B cell (primary cell): ENCODE data around the gene SETBP1. TPM values are rescaled to one million over a fixed set of nuclear protein-coding genes. Genes with fewer than 3 reads are reported as not detected.
"Not testable (repeated sequence)": the region's sequence is repeated elsewhere in the genome, so short reads cannot be mapped to it uniquely, and the experiment has no call there.

Experiments used
- ATAC-seq: fragments of 200-7000 bp; cut with Tn5 transposase; one replicate; pipeline ENCODE4 v1.10.0; 2021; ENCODE audit warnings: low read depth, mild to moderate bottlenecking, moderate number of reproducible peaks, moderate library complexity
- CTCF ChIA-PET: fragments of 350-600 bp; sonication (Branson Sonifier 250); formaldehyde crosslinking; loops from one replicate; lab custom pipeline; 2021; ENCODE audit warnings: antibody characterized with exemption, inconsistent platforms; lab: Charles Lee
- POLR2A ChIA-PET: fragments of 350-600 bp; sonication (Branson Sonifier 250); formaldehyde crosslinking; loops from one replicate; lab custom pipeline; 2021; ENCODE audit warnings: antibody characterized with exemption; lab: Charles Lee
- DNase-seq: peaks from one replicate; pipeline ENCODE4 v3.0.0; 2013
- H2AFZ ChIP-seq: 2 replicates; pipeline ENCODE4 v1.6.1; 2012; ENCODE audit warnings: mild to moderate bottlenecking, low read depth, low read length; ENCODE audit not compliant: insufficient read depth, poor library complexity, severe bottlenecking
- H3K27ac ChIP-seq, 2 donors: 1 replicate in 1 of 2; 2 replicates in 1 of 2; pipeline ENCODE4 v1.5.1; 2012 to 2013; ENCODE audit warnings: low read length in 2 of 2, mild to moderate bottlenecking in 2 of 2, moderate library complexity in 1 of 2
- H3K27me3 ChIP-seq, 4 experiments: fragments of 200-600 bp in 1 of 4; sonication (generic) in 1 of 4; replicated peaks in 1 of 4; 1 replicate in 2 of 4; 2 replicates in 2 of 4; pipeline versions ENCODE4 v1.6.1 to v1.7.0; 2013 to 2016; ENCODE audit warnings: low read length in 3 of 4, mild to moderate bottlenecking in 2 of 4, mixed read lengths in 1 of 4, moderate library complexity in 1 of 4; ENCODE audit not compliant: insufficient read depth in 4 of 4, control insufficient read depth in 3 of 4; ENCODE audit errors: control extremely low read depth in 1 of 4
- H3K36me3 ChIP-seq, 2 experiments: replicated peaks in 1 of 2; 1 replicate in 1 of 2; 2 replicates in 1 of 2; pipeline versions ENCODE4 v1.6.1 to v1.7.1; 2013; ENCODE audit warnings: low read length in 1 of 2; ENCODE audit not compliant: insufficient read depth in 2 of 2, control insufficient read depth in 1 of 2; ENCODE audit errors: control extremely low read depth in 1 of 2, extremely low read depth in 1 of 2
- H3K4me1 ChIP-seq, 2 donors: fragments of 200-600 bp in 1 of 2; sonication (generic) in 1 of 2; 1 replicate in 1 of 2; 2 replicates in 1 of 2; pipeline versions ENCODE4 v1.5.1 to v1.6.1; 2013 to 2017; ENCODE audit warnings: low read length in 2 of 2; ENCODE audit not compliant: control insufficient read depth in 2 of 2, insufficient read depth in 2 of 2
- H3K4me2 ChIP-seq: replicated peaks from 2 replicates; pipeline ENCODE3; 2012; ENCODE audit warnings: mild to moderate bottlenecking, low read depth, low read length; ENCODE audit not compliant: poor library complexity, severe bottlenecking
- H3K4me3 ChIP-seq, 5 experiments: fragments of 200-600 bp in 1 of 5; sonication (generic) in 1 of 5; 1 replicate in 3 of 5; 2 replicates in 2 of 5; pipeline versions ENCODE4 v1.5.1 to v1.7.0; 2011 to 2016; ENCODE audit warnings: low read length in 4 of 5, mild to moderate bottlenecking in 4 of 5, low read depth in 2 of 5, control low read depth in 1 of 5, moderate library complexity in 1 of 5; ENCODE audit not compliant: insufficient read depth in 1 of 5; ENCODE audit errors: control extremely low read depth in 1 of 5, extremely low read depth in 1 of 5
- H3K79me2 ChIP-seq: fragments of 200-600 bp; sonication (generic); one replicate; pipeline ENCODE4 v1.6.0; 2016; ENCODE audit warnings: low read length; ENCODE audit not compliant: control insufficient read depth, insufficient read depth
- H3K9ac ChIP-seq: fragments of 200-600 bp; sonication (generic); 2 replicates; pipeline ENCODE4 v1.6.1; 2017; ENCODE audit warnings: mild to moderate bottlenecking, low read length, moderate library complexity
- H3K9me3 ChIP-seq, 3 donors: one replicate each; pipeline versions ENCODE4 v1.6.1 to v1.7.1; 2013; ENCODE audit warnings: low read length in 2 of 3; ENCODE audit not compliant: control insufficient read depth in 2 of 3, insufficient read depth in 1 of 3; ENCODE audit errors: control extremely low read depth in 1 of 3
- H4K20me1 ChIP-seq: 2 replicates; pipeline ENCODE4 v1.6.0; 2012; ENCODE audit warnings: mild to moderate bottlenecking, low read length; ENCODE audit not compliant: insufficient read depth, control insufficient read depth, poor library complexity, severe bottlenecking
- H3K27ac Mint-ChIP-seq: one replicate; pipeline ENCODE4 v1.8.0; 2021; ENCODE audit warnings: mixed read lengths
- H3K27me3 Mint-ChIP-seq: one replicate; pipeline ENCODE4 v1.8.0; 2021; ENCODE audit warnings: mixed read lengths
- H3K4me1 Mint-ChIP-seq: one replicate; pipeline ENCODE4 v1.8.0; 2021; ENCODE audit warnings: mixed read lengths
- H3K4me3 Mint-ChIP-seq: one replicate; pipeline ENCODE4 v1.8.0; 2021; ENCODE audit warnings: mixed read lengths
- H3K9me3 Mint-ChIP-seq: one replicate; pipeline ENCODE4 v1.8.0; 2022; ENCODE audit warnings: mixed read lengths; ENCODE audit not compliant: insufficient read depth
- CTCF ChIP-seq: fragments of 200-600 bp; IDR thresholded peaks from one replicate; pipeline ENCODE4 v1.8.0; 2022; ENCODE audit warnings: antibody characterized with exemption, mild to moderate bottlenecking
- EZH2 ChIP-seq: IDR thresholded peaks from 2 replicates; pipeline ENCODE4 v1.6.1; 2012; ENCODE audit warnings: borderline replicate concordance, low read depth, mild to moderate bottlenecking, moderate library complexity, low read length; ENCODE audit not compliant: insufficient read depth, poor library complexity, severe bottlenecking
- WGBS: methylation state at CpG from one replicate; pipeline ENCODE4 v1.1.5; 2013; ENCODE audit warnings: missing lambda C conversion rate; ENCODE audit not compliant: insufficient coverage; 5-methylcytosine and 5-hydroxymethylcytosine counted together
- intact Hi-C: fragments of 100-400 bp; cut with micrococcal nuclease; formaldehyde crosslinking; loops from one replicate; pipeline ENCODE4 v1.10.0; 2022
- polyA plus RNA-seq: library from polyadenylated mRNA; depleted of rRNA; stranded (reverse); fragments of >200 nt; gene quantifications from 2 replicates; pipeline ENCODE4 v1.2.3, GENCODE V29; 2012
- total RNA-seq, 2 donors: library from RNA; stranded (reverse); fragments of 120-200 nt in 1 of 2; gene quantifications; 1 replicate in 1 of 2; 2 replicates in 1 of 2; pipeline versions ENCODE4 v1.2.3 to v1.2.4, GENCODE V29; 2013 to 2022

The SETBP1 gene
- total and polyA plus RNA-seq, 2 donors (not counting 1 experiment from before 2014, with no cell fraction given), result 15.1 to 129 TPM

GRCh38 chr18:44800766-44801165, 120.1 kb downstream of the SETBP1 start:
- peaks cover 48 to 51% of the 10 kb centered on the region in 2 donors for H3K4me1 ChIP-seq
- H4K20me1 ChIP-seq, H3K9me3 Mint-ChIP-seq, H3K27me3 Mint-ChIP-seq, ATAC-seq, intact Hi-C loops, POLR2A ChIA-PET, DNase-seq, H2AFZ ChIP-seq, H3K4me3 Mint-ChIP-seq, H3K9me3 ChIP-seq, H3K4me3 ChIP-seq, H3K36me3 ChIP-seq, H3K9ac ChIP-seq, CTCF ChIA-PET, H3K27me3 ChIP-seq: not testable (repeated sequence)
- Mint-ChIP-seq H3K27ac (peak overlapping the region; percentile 91), H3K4me1 (peaks cover 86% of the 10 kb centered on the region)
- H3K27ac ChIP-seq, result peak overlapping the region; percentile 72 to 83
- 100% methylated on average over 4 of the region's 8 CpGs for WGBS
- H3K4me2 ChIP-seq, result peak overlapping the region; percentile 62
- H3K79me2 ChIP-seq, result peaks cover 59% of the 10 kb centered on the region

- no peaks in the 10 kb centered on the region for H3K27me3 ChIP-seq
- Mint-ChIP-seq H3K27ac (peak overlapping the region; percentile 70), H3K4me3 (no peak overlapping the region), H3K27me3 (no peaks in the 10 kb centered on the region), H3K4me1 (peaks cover 87% of the 10 kb centered on the region), H3K9me3 (peaks cover 4% of the 10 kb centered on the region)
- peaks cover 0 to 3% (median 0%) of the 10 kb centered on the region in 3 donors for H3K9me3 ChIP-seq
- DNase-seq (no peak), ATAC-seq (no peak)
- no peak overlapping the region for H3K4me3 ChIP-seq
- 100% methylated on average over 1 of the region's 2 CpGs for WGBS
- intact Hi-C loops, result no loop called here
- POLR2A ChIA-PET, result interaction anchor here (0.6 kb wide), 1 partner anchor 121 kb away, joined by 3 read pairs; the partner anchor contains the start of gene SETBP1
- peaks cover 67% of the 10 kb centered on the region for H3K79me2 ChIP-seq
- no peak overlapping the region for H3K4me2 ChIP-seq
- no peak overlapping the region for H2AFZ ChIP-seq
- H3K4me1 ChIP-seq, result peaks cover 47 to 54% of the 10 kb centered on the region in 2 donors
- H3K9ac ChIP-seq, result no peak overlapping the region
- no peak overlapping the region for H3K27ac ChIP-seq
- CTCF ChIA-PET, result no interaction called here
- no peaks in the 10 kb centered on the region for H4K20me1 ChIP-seq
- TF ChIP-seq EZH2 (no peak), CTCF (no peak)
- H3K36me3 ChIP-seq, result peaks cover 0 to 9% of the 10 kb centered on the region in 2 experiments
Observed at GRCh38 chr18:44801781-44802180, 121.1 kb downstream of the SETBP1 start.
